DMS153 treated with DMSO at 0.1 percent for 48 hours (cell line): Measurements from ENCODE around the gene CHFR.
"Not testable (repeated sequence)": the region's sequence is repeated elsewhere in the genome, so short reads cannot be mapped to it uniquely, and the experiment has no call there.

Source experiments
- DNase-seq: peaks from one replicate; lab custom pipeline; 2025; ENCODE audit not compliant: unreplicated experiment; lab: John Stamatoyannopoulos, UW

Gene CHFR

GRCh38 chr12:132874175-132874574 is 13.2 kb downstream of the CHFR start:
- no peak for DNase-seq

- DNase-seq = no peak
Observed at GRCh38 chr12:132873724-132874123, 13.7 kb downstream of the CHFR start.

- DNase-seq = no peak
Observed at GRCh38 chr12:132872975-132873421, 14.4 kb downstream of the CHFR start.

- no peak for DNase-seq
Observed at GRCh38 chr12:132872073-132872855, 15.1 kb downstream of the CHFR start.

- DNase-seq = no peak
Observed at GRCh38 chr12:132869551-132869950, 17.9 kb downstream of the CHFR start.

GRCh38 chr12:132866251-132866828 is 21.1 kb downstream of the CHFR start:
- DNase-seq = no peak

- no peak for DNase-seq
Observed at GRCh38 chr12:132861558-132861957, 25.8 kb downstream of the CHFR start.

GRCh38 chr12:132858718-132859266 is 28.6 kb downstream of the CHFR start:
- no peak for DNase-seq

- not testable (repeated sequence) for DNase-seq
Observed at GRCh38 chr12:132857019-132857418, 30.4 kb downstream of the CHFR start.

GRCh38 chr12:132856581-132856980 is 30.8 kb downstream of the CHFR start:
- DNase-seq = no peak

GRCh38 chr12:132855211-132855610 is 32.2 kb downstream of the CHFR start:
- not testable (repeated sequence) for DNase-seq

- DNase-seq = no peak
Observed at GRCh38 chr12:132853285-132854092, 33.9 kb downstream of the CHFR start.

- DNase-seq = no peak
Observed at GRCh38 chr12:132852496-132852895, 34.9 kb downstream of the CHFR start.

- DNase-seq = no peak
Observed at GRCh38 chr12:132851465-132851864, 35.9 kb downstream of the CHFR start.

- DNase-seq = no peak
Observed at GRCh38 chr12:132850291-132850690, 37.1 kb downstream of the CHFR start.

GRCh38 chr12:132848521-132848920 is 38.9 kb downstream of the CHFR start:
- DNase-seq = no peak

- no peak for DNase-seq
Observed at GRCh38 chr12:132847363-132848356, 39.7 kb downstream of the CHFR start.

- not testable (repeated sequence) for DNase-seq
Observed at GRCh38 chr12:132844681-132845080, 42.7 kb downstream of the CHFR start.

- no peak for DNase-seq
Observed at GRCh38 chr12:132842449-132843045, 44.9 kb downstream of the CHFR start.

GRCh38 chr12:132841151-132841550 is 46.3 kb downstream of the CHFR start:
- DNase-seq = no peak
